LNCAP (cell line): ENCODE results near the gene ANKRD62.

Experiments used
- CTCF ChIP-seq: fragments of 450-650 bp; IDR thresholded peaks from 2 replicates; pipeline ENCODE4 v1.5.1; 2017; ENCODE audit warnings: mild to moderate bottlenecking

Gene ANKRD62

GRCh38 chr18:12113999-12114646 lies 20.5 kb downstream of the ANKRD62 start:
- no peak for TF ChIP-seq CTCF

- no peak for TF ChIP-seq CTCF
Measured at GRCh38 chr18:12119358-12119757, 25.7 kb downstream of the ANKRD62 start.

- peak; percentile 32; the same call in 1 of the 2 replicates for TF ChIP-seq CTCF
Measured at GRCh38 chr18:12121175-12122042, 27.8 kb downstream of the ANKRD62 start.

GRCh38 chr18:12154361-12154760 lies 60.7 kb downstream of the ANKRD62 start:
- no peak for TF ChIP-seq CTCF

- TF ChIP-seq CTCF = no peak
Measured at GRCh38 chr18:12155996-12156395, 62.4 kb downstream of the ANKRD62 start.

- TF ChIP-seq CTCF = no peak
Measured at GRCh38 chr18:12159446-12159845, 65.8 kb downstream of the ANKRD62 start.

- TF ChIP-seq CTCF = no peak
Measured at GRCh38 chr18:12162786-12163185, 69.1 kb downstream of the ANKRD62 start.
